GM13977 (cell line): ENCODE data around the gene WFDC1.
A peak's percentile ranks its signal among the peaks of the same experiment; 100 is the strongest.

Experiments used
- DNase-seq: peaks from one replicate; pipeline ENCODE4 v3.0.0; 2012; ENCODE audit warnings: low spot score
- CTCF ChIP-seq: IDR thresholded peaks from 2 replicates; pipeline ENCODE4 v1.5.1; 2012; ENCODE audit warnings: mild to moderate bottlenecking, control low read depth; ENCODE audit not compliant: insufficient read depth; ENCODE audit errors: extremely low read depth, missing control alignments
- in situ Hi-C: fragments of 300-500 bp; cut with MboI; formaldehyde crosslinking; loops from one replicate; pipeline ENCODE4 v1.12.0; 2022; ENCODE audit warnings: low sequenced_read_pairs, low pct_unique_long_range_greater_than_20kb, mixed read lengths, inconsistent platforms; ENCODE audit not compliant: unreplicated experiment

Gene WFDC1

GRCh38 chr16:84303023-84303422 lies 8.3 kb downstream of the WFDC1 start:
- DNase-seq = no peak
- no peak for TF ChIP-seq CTCF
- in situ Hi-C loops = no loop called here

DNA sequence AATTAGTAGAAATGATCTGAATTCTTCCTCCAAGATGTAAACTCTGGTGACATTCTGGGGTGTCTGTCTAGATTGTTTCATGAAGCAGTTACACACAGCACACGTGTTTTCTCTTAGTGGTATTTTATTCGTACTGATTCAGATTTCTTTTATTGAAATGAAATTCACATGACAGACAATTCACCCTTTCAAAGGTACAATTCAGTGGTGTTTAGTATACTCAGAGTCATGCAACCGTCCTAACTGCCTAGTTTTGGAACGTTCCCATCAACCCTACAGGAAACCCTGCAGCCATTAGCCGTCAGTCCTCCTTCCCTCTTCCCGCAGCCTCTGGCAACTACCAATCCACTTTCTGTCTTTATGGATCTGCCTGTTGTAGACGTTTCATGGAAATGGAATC lies 8.8 kb downstream of the WFDC1 start:
- no peak for TF ChIP-seq CTCF
- DNase-seq = no peak
- in situ Hi-C loops = no loop called here

- TF ChIP-seq CTCF = no peak
- in situ Hi-C loops = no loop called here
- no peak for DNase-seq
Observed at GRCh38 chr16:84306564-84306963, 11.9 kb downstream of the WFDC1 start.

DNA sequence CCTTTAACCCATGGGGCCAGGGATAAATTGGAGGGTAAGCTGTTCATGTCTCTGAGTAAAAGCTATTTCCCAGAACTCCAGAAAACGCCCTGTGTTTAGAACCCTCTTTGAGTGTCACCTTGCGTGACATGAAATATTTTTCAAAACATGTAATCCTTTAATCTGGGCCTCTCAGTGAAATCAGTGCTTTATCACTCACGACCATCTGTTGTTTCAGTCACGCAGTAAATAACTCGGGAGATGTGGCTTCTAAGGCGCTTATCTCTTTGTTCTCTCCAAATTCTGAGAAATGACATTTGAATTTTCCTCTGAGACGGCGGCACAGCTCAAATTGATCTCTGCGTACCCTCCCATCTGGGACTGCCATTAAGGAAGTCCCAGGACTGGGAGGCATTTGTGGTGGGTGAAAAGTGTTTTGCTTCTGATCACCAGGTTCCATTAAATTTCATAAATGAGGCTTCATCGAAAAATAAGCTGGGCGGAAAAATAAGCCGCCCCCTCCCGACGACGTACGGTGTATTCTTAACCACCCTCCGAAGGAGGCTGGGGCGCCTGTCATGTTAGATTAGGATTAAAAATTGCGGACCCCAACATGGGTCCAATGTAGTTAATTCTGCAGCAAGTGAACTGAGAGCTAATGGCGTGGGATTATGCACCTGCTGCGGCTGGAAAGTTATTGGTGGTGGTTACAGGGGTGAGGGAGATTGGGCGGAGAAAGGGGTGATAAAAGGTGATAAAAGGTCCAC lies 12.7 kb downstream of the WFDC1 start:
- in situ Hi-C loops = no loop called here
- DNase-seq = no peak
- no peak for TF ChIP-seq CTCF

- peak; percentile 44 for DNase-seq
- in situ Hi-C loops = no loop called here
- TF ChIP-seq CTCF = peak; percentile 51
Observed at GRCh38 chr16:84308120-84308519, 13.4 kb downstream of the WFDC1 start.

- in situ Hi-C loops = no loop called here
- no peak for DNase-seq
- TF ChIP-seq CTCF = no peak
Observed at GRCh38 chr16:84310642-84311041, 16.0 kb downstream of the WFDC1 start.
